HCT116 (cell line): Measurements from ENCODE around the gene FRY. TPM values are rescaled to one million over a fixed set of nuclear protein-coding genes. Genes with fewer than 3 reads are reported as not detected.
"Not testable (repeated sequence)": the region's sequence is repeated elsewhere in the genome, so short reads cannot be mapped to it uniquely, and the experiment has no call there.

ENCODE experiments used
- ATAC-seq: fragments of 200-7000 bp; cut with Tn5 transposase; 2 replicates; pipeline ENCODE4 v1.9.1; 2020; ENCODE audit warnings: mild to moderate bottlenecking, moderate library complexity
- BruUV-seq: library from RNA; stranded (reverse); fragments of 400-500 nt; replicated peaks from 2 replicates; lab custom pipeline; 2021; lab: Mats Ljungman, UMichigan
- CTCF ChIA-PET: fragments of 300-600 bp; sonication (Branson Sonifier 250); formaldehyde crosslinking; loops from one replicate; lab custom pipeline; 2021; ENCODE audit warnings: antibody characterized with exemption; lab: Charles Lee
- POLR2A ChIA-PET: fragments of 300-600, 350-600 bp; sonication (Branson Sonifier 250); formaldehyde crosslinking; loops from one replicate; lab custom pipeline; 2021; ENCODE audit warnings: antibody characterized with exemption; lab: Charles Lee
- RAD21 ChIA-PET, 2 experiments: fragments of 300-600 bp; sonication (Branson Sonifier 250); formaldehyde crosslinking; loops; one replicate each; lab custom pipeline; 2023; ENCODE audit warnings: low total read pairs in 2 of 2; ENCODE audit not compliant: uncharacterized antibody in 2 of 2, unreplicated experiment in 2 of 2, low non-redundant PET in 1 of 2; lab: Charles Lee
- DNase-seq: peaks from one replicate; pipeline ENCODE4 v3.0.0-alpha.2; 2010; ENCODE audit warnings: low read depth, low spot score
- H2AFZ ChIP-seq: fragments of 200-600 bp; shearing (Covaris generic), sonication (generic); 2 replicates; pipeline ENCODE4 v1.6.1; 2017; ENCODE audit warnings: low read depth, mixed run types, mixed read lengths, antibody characterized with exemption, low read length; ENCODE audit not compliant: poor library complexity, severe bottlenecking
- H3K27ac ChIP-seq: 2 replicates; pipeline ENCODE4 v1.5.1; 2012; ENCODE audit warnings: low read depth, low read length
- H3K27me3 ChIP-seq: fragments of 200-600 bp; sonication (generic); 2 replicates; pipeline ENCODE4 v1.6.1; 2016; ENCODE audit warnings: mixed run types, low read length, mixed read lengths; ENCODE audit not compliant: insufficient read depth
- H3K36me3 ChIP-seq, 2 experiments: fragments of 200-500 bp in 1 of 2; fragments of 200-600 bp in 1 of 2; sonication (Bioruptor generic) in 1 of 2; sonication (generic) in 1 of 2; 2 replicates each; pipeline versions ENCODE4 v1.5.1 to v1.6.1; 2014 to 2016; ENCODE audit warnings: low read length in 2 of 2, inconsistent platforms in 1 of 2, mixed read lengths in 1 of 2, mixed run types in 1 of 2; ENCODE audit not compliant: insufficient read depth in 2 of 2, control insufficient read depth in 1 of 2
- H3K4me1 ChIP-seq, 2 experiments: fragments of 200-600 bp in 1 of 2; sonication (generic) in 1 of 2; 2 replicates each; pipeline versions ENCODE4 v1.5.1 to v1.6.1; 2012 to 2017; ENCODE audit warnings: low read length in 2 of 2, inconsistent platforms in 1 of 2, mild to moderate bottlenecking in 1 of 2, mixed read lengths in 1 of 2, mixed run types in 1 of 2, moderate library complexity in 1 of 2; ENCODE audit not compliant: insufficient read depth in 2 of 2, control insufficient read depth in 1 of 2
- H3K4me2 ChIP-seq: fragments of 200-600 bp; sonication (generic); 2 replicates; pipeline ENCODE4 v1.6.1; 2017; ENCODE audit warnings: mixed run types, low read length, mixed read lengths
- H3K4me3 ChIP-seq, 2 experiments: fragments of 200-600 bp in 1 of 2; sonication (generic) in 1 of 2; replicated peaks in 1 of 2; 2 replicates each; pipeline ENCODE4 v1.5.1; 2011 to 2016; ENCODE audit warnings: low read length in 2 of 2, control low read depth in 1 of 2, low read depth in 1 of 2, mild to moderate bottlenecking in 1 of 2, mixed read lengths in 1 of 2, mixed run types in 1 of 2
- H3K79me2 ChIP-seq: fragments of 200-600 bp; sonication (generic); 2 replicates; pipeline ENCODE4 v1.6.1; 2017; ENCODE audit warnings: mild to moderate bottlenecking, mixed run types, low read length, moderate library complexity, mixed read lengths; ENCODE audit not compliant: insufficient read depth
- H3K9ac ChIP-seq: fragments of 200-600 bp; sonication (generic); 2 replicates; pipeline ENCODE4 v1.6.1; 2016; ENCODE audit warnings: low read length, mixed read lengths
- H3K9me2 ChIP-seq: fragments of 200-600 bp; sonication (generic), shearing (Covaris generic); 2 replicates; pipeline ENCODE4 v1.6.1; 2017; ENCODE audit warnings: mixed run types, mild to moderate bottlenecking, moderate library complexity; ENCODE audit not compliant: insufficient read depth
- H3K9me3 ChIP-seq, 2 experiments: fragments of 200-500 bp in 1 of 2; fragments of 200-600 bp in 1 of 2; sonication (Bioruptor generic) in 1 of 2; sonication (generic) in 1 of 2; 2 replicates each; pipeline ENCODE4 v1.6.1; 2014 to 2017; ENCODE audit warnings: low read length in 2 of 2, mixed read lengths in 2 of 2, inconsistent platforms in 1 of 2, low read depth in 1 of 2, mild to moderate bottlenecking in 1 of 2, mixed run types in 1 of 2, moderate library complexity in 1 of 2; ENCODE audit not compliant: control insufficient read depth in 1 of 2, insufficient read depth in 1 of 2
- H4K20me1 ChIP-seq: fragments of 200-600 bp; sonication (generic), shearing (Covaris generic); 2 replicates; pipeline ENCODE4 v1.6.1; 2017; ENCODE audit warnings: mixed run types, mild to moderate bottlenecking, moderate library complexity; ENCODE audit not compliant: insufficient read depth
- CBX3 ChIP-seq: IDR thresholded peaks from 2 replicates; pipeline ENCODE4 v1.6.1; 2012; ENCODE audit warnings: low read depth
- CEBPB ChIP-seq: IDR thresholded peaks from 2 replicates; pipeline ENCODE4 v1.6.1; 2012; ENCODE audit warnings: low read depth
- ELF1 ChIP-seq: IDR thresholded peaks from 2 replicates; pipeline ENCODE4 v1.6.1; 2012; ENCODE audit warnings: low read depth, borderline replicate concordance
- EZH2phosphoT487 ChIP-seq: fragments of 200-600 bp; IDR thresholded peaks from 2 replicates; pipeline ENCODE4 v1.6.1; 2018; ENCODE audit warnings: antibody characterized with exemption, borderline replicate concordance
- FOSL1 ChIP-seq: IDR thresholded peaks from 2 replicates; pipeline ENCODE4 v1.6.1; 2012; ENCODE audit warnings: low read depth
- JUND ChIP-seq: IDR thresholded peaks from 2 replicates; pipeline ENCODE4 v1.6.1; 2012
- POLR2AphosphoS5 ChIP-seq: IDR thresholded peaks from 2 replicates; pipeline ENCODE4 v1.6.1; 2011; ENCODE audit warnings: mild to moderate bottlenecking, low read depth, low read length, moderate library complexity
- SP1 ChIP-seq: IDR thresholded peaks from 2 replicates; pipeline ENCODE4 v1.6.1; 2012; ENCODE audit warnings: low read depth
- TCF7L2 ChIP-seq: IDR thresholded peaks from 2 replicates; pipeline ENCODE4 v1.7.0; 2011; ENCODE audit warnings: borderline replicate concordance, inconsistent platforms; ENCODE audit not compliant: insufficient read depth, insufficient read length; ENCODE audit errors: extremely low read depth
- YY1 ChIP-seq: IDR thresholded peaks from 2 replicates; pipeline ENCODE4 v1.6.1; 2011; ENCODE audit warnings: low read length, low read depth, moderate library complexity, mild to moderate bottlenecking; ENCODE audit not compliant: insufficient replicate concordance; ENCODE audit errors: extremely low read depth
- ZNF274 ChIP-seq: fragments of 200-500 bp; sonication (Bioruptor generic); IDR thresholded peaks from 2 replicates; pipeline ENCODE4 v1.6.1; 2014; ENCODE audit warnings: mild to moderate bottlenecking, low read depth, low read length, inconsistent platforms
- intact Hi-C: fragments of 100-400 bp; cut with micrococcal nuclease; formaldehyde crosslinking; loops from 2 replicates; pipeline ENCODE4 v1.10.0; 2022
- total RNA-seq: library from RNA; stranded (reverse); gene quantifications from one replicate; pipeline ENCODE4 v1.2.1, GENCODE V29; 2021; ENCODE audit not compliant: unreplicated experiment
- TF ChIP-seq, protein P1 (sequence below): IDR thresholded peaks from 2 replicates; pipeline ENCODE4 v1.6.1; 2012

Gene FRY
- total RNA-seq, 1 experiment from 2014 or later, result 1.4 TPM

DNA sequence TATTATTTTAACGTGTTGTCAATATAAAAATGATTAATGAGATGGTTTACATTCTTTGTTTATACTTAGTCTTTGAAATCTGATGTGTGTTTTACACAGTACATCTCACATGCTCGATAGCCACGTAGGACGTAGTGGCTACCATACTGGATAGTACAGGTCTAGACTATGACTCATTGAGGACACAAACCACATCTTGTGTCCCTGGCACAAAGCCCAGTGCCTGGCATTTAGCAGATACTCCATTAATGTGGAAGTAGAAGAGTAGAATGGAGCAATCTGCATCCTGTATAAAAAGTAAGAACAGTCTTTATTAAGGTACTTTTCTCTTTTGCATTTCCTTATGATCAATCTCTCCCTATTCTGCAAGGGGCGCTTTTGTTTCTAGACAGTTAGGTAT lies 49.0 kb upstream of the FRY start:
- H3K9me2 ChIP-seq, result no peaks in the 10 kb centered on the region
- peak overlapping the region; percentile 29 for H3K4me2 ChIP-seq

DNA sequence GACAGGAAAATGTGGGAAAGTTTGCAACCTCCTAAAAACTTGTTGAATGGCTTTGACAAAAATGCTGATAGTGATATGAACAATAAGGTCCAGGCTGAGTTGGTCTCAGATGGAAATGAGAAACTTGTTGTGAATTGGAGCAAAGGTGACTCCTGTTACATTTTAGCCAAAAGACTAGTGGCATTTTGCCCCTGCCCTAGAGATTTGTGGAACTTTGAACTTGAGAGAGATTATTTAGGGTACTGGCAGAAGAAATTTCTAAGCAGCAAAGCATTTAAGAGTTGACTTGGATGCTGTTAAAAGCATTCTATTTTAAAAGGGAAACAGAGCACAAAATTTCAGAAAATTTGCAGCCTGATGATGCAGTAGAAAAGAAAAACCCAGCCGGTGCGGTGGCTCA lies 47.9 kb upstream of the FRY start:
- ATAC-seq, intact Hi-C loops: not testable (repeated sequence)

More for the DNA sequence above, 49.0 kb upstream of the FRY start:
- CTCF ChIA-PET, result interaction anchor here (1.0 kb wide), 1 partner anchor 15 kb away, joined by 3 read pairs; no protein-coding TSS in a partner anchor
- Histone ChIP-seq H3K4me1 (peaks cover 10 to 12% of the 10 kb centered on the region in 2 experiments), H3K79me2 (no peaks in the 10 kb centered on the region), H3K9me3 (no peaks in the 10 kb centered on the region), H3K4me3 (no peak overlapping the region), H3K27ac (no peak overlapping the region), H3K36me3 (no peaks in the 10 kb centered on the region), H3K9ac (no peak overlapping the region), H4K20me1 (no peaks in the 10 kb centered on the region), H2AFZ (no peak overlapping the region), H3K27me3 (0 out of 2 replicates have a peak, but pooled peaks cover 6% of the 10 kb centered on the region)
- TF ChIP-seq CBX3, result peak; percentile 61; the same call in 1 of the 2 replicates
- no peak for TF ChIP-seq ZNF274
- TF ChIP-seq POLR2AphosphoS5, result no peak
- TF ChIP-seq ELF1, result no peak
- peak; percentile 66 for TF ChIP-seq JUND
- no peak for TF ChIP-seq YY1
- no peak for TF ChIP-seq EZH2phosphoT487
- TF ChIP-seq, protein P1, sequence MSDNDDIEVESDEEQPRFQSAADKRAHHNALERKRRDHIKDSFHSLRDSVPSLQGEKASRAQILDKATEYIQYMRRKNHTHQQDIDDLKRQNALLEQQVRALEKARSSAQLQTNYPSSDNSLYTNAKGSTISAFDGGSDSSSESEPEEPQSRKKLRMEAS, result peak; percentile 29; the same call in 1 of the 2 replicates
- TF ChIP-seq SP1, result peak; percentile 18; the same call in 1 of the 2 replicates
- TF ChIP-seq CEBPB, result 0 out of 2 replicates have a peak, but pooled peaks have one; percentile 8
- no peak for TF ChIP-seq TCF7L2
- peak; percentile 57 for TF ChIP-seq FOSL1
- RAD21 ChIA-PET, result no interaction called here
- intact Hi-C loops, result no loop called here
- POLR2A ChIA-PET, result no interaction called here
- DNase-seq, result peak; percentile 63
- BruUV-seq, result no TSS peak
- ATAC-seq, result peak; percentile 82

DNA sequence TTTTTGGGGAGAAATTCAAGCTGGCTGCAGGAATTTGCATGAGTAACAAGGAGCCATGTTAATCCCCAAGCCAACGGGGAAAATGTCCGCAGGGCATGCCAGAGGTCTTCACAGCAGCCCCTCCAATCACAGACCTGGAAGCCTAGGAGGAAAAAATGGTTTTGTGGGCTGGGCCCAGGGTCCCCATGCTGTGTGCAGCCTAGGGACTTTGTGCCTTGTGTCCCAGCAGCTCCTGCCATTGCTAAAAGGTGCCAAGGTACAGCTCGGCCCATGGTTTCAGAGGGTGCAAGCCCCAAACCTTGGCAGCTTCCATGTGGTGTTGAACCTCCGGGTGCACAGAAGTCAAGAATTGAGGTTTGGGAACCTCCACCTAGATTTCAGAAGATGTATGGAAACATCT lies 47.2 kb upstream of the FRY start:
- H3K9me2 ChIP-seq, intact Hi-C loops, CTCF ChIA-PET, BruUV-seq, H3K36me3 ChIP-seq, DNase-seq, H3K4me2 ChIP-seq, ATAC-seq, H3K27ac ChIP-seq, RAD21 ChIA-PET, H3K79me2 ChIP-seq, H3K9me3 ChIP-seq, H4K20me1 ChIP-seq, POLR2A ChIA-PET, H2AFZ ChIP-seq, H3K9ac ChIP-seq, H3K27me3 ChIP-seq, H3K4me3 ChIP-seq: not testable (repeated sequence)
- H3K4me1 ChIP-seq, result peaks cover 10 to 12% of the 10 kb centered on the region in 2 experiments

More for the DNA sequence above, 47.9 kb upstream of the FRY start:
- H3K4me2 ChIP-seq, H3K9me3 ChIP-seq, H2AFZ ChIP-seq, DNase-seq, H4K20me1 ChIP-seq, H3K27ac ChIP-seq, H3K27me3 ChIP-seq, H3K79me2 ChIP-seq, H3K4me3 ChIP-seq, RAD21 ChIA-PET, POLR2A ChIA-PET, BruUV-seq, H3K9ac ChIP-seq, CTCF ChIA-PET, H3K9me2 ChIP-seq, H3K36me3 ChIP-seq: not testable (repeated sequence)
- peaks cover 10 to 12% of the 10 kb centered on the region in 2 experiments for H3K4me1 ChIP-seq
